Adrenal gland (tissue), 5 donors: ENCODE measurements around the gene MTX2.

Experiments
- CTCF ChIP-seq, 6 experiments: fragments of 450-650 bp in 4 of 6; fragments of 200-600 bp in 2 of 6; sonication (generic) in 1 of 6; IDR thresholded peaks; 1 replicate in 5 of 6; 2 replicates in 1 of 6; pipeline versions ENCODE4 v1.5.1 to v1.8.0; 2016 to 2021; ENCODE audit warnings: antibody characterized with exemption in 6 of 6, mild to moderate bottlenecking in 2 of 6, moderate library complexity in 1 of 6
- POLR2A ChIP-seq, 2 donors: fragments of 450-650 bp; IDR thresholded peaks; one replicate each; pipeline ENCODE4 v1.6.1; 2017; ENCODE audit warnings: antibody characterized with exemption in 2 of 2, mild to moderate bottlenecking in 2 of 2, moderate library complexity in 1 of 2
- donor health status: DM: no; HTN: no; CAD: no.

- TF ChIP-seq POLR2A (IDR thresholded peaks at IDR 0.05) (no peak), CTCF (IDR thresholded peaks at IDR 0.05) (no peak)
Observed at GRCh38 chr2:176383836-176384442, 114.7 kb downstream of the MTX2 start.
